ENCODE data around the gene GID4.
A peak's percentile ranks its signal among the peaks of the same experiment; 100 is the strongest.

GID4 gene

GRCh38 chr17:18045691-18046350 lies 6.6 kb downstream of the GID4 start:
- Mint-ChIP-seq H3K27me3 (no peaks in the 10 kb centered on the region), H3K4me1 (ENCODE audit: low read depth) (peaks cover 20% of the 10 kb centered on the region), H3K36me3 (peaks cover 7% of the 10 kb centered on the region), H3K27ac (no peak overlapping the region), H3K9me3 (ENCODE audit: low read depth) (no peaks in the 10 kb centered on the region), H3K4me3 (no peak overlapping the region)

GRCh38 chr17:18055597-18055996 lies 16.4 kb downstream of the GID4 start:
- H3K36me3 Mint-ChIP-seq: peaks cover 5% of the 10 kb centered on the region

GRCh38 chr17:18056214-18056613 lies 17.0 kb downstream of the GID4 start:
- peaks cover 5% of the 10 kb centered on the region for H3K36me3 Mint-ChIP-seq
- no peaks in the 10 kb centered on the region for H3K9me3 Mint-ChIP-seq (ENCODE audit: low read depth)
- no peaks in the 10 kb centered on the region for H3K4me1 Mint-ChIP-seq (ENCODE audit: low read depth)
- H3K27me3 Mint-ChIP-seq: no peaks in the 10 kb centered on the region
- no peak overlapping the region for H3K27ac Mint-ChIP-seq
- no peak overlapping the region for H3K4me3 Mint-ChIP-seq

More at GRCh38 chr17:18055597-18055996, 16.4 kb downstream of the GID4 start:
- Mint-ChIP-seq H3K27me3 (no peaks in the 10 kb centered on the region), H3K9me3 (ENCODE audit: low read depth) (no peaks in the 10 kb centered on the region), H3K4me1 (ENCODE audit: low read depth) (no peaks in the 10 kb centered on the region), H3K27ac (no peak overlapping the region), H3K4me3 (no peak overlapping the region)

GRCh38 chr17:18059283-18059682 lies 20.1 kb downstream of the GID4 start:
- no peak overlapping the region for H3K27ac Mint-ChIP-seq

GRCh38 chr17:18064053-18064452 lies 24.8 kb downstream of the GID4 start:
- Mint-ChIP-seq H3K4me3 (no peak overlapping the region), H3K27me3 (no peaks in the 10 kb centered on the region), H3K4me1 (ENCODE audit: low read depth) (no peaks in the 10 kb centered on the region), H3K9me3 (ENCODE audit: low read depth) (no peaks in the 10 kb centered on the region), H3K36me3 (peaks cover 2% of the 10 kb centered on the region), H3K27ac (no peak overlapping the region)

More at GRCh38 chr17:18059283-18059682, 20.1 kb downstream of the GID4 start:
- no peaks in the 10 kb centered on the region for H3K9me3 Mint-ChIP-seq (ENCODE audit: low read depth)
- H3K27me3 Mint-ChIP-seq: no peaks in the 10 kb centered on the region
- H3K36me3 Mint-ChIP-seq: peaks cover 7% of the 10 kb centered on the region
- no peak overlapping the region for H3K4me3 Mint-ChIP-seq
- H3K4me1 Mint-ChIP-seq (ENCODE audit: low read depth): no peaks in the 10 kb centered on the region

GRCh38 chr17:18065546-18065945 lies 26.3 kb downstream of the GID4 start:
- no peaks in the 10 kb centered on the region for H3K27me3 Mint-ChIP-seq
- H3K36me3 Mint-ChIP-seq: peaks cover 2% of the 10 kb centered on the region
- no peak overlapping the region for H3K4me3 Mint-ChIP-seq
- H3K9me3 Mint-ChIP-seq (ENCODE audit: low read depth): no peaks in the 10 kb centered on the region
- no peaks in the 10 kb centered on the region for H3K4me1 Mint-ChIP-seq (ENCODE audit: low read depth)
- no peak overlapping the region for H3K27ac Mint-ChIP-seq

GRCh38 chr17:18066866-18067265 lies 27.7 kb downstream of the GID4 start:
- peaks cover 9% of the 10 kb centered on the region for H3K4me1 Mint-ChIP-seq (ENCODE audit: low read depth)
- no peak overlapping the region for H3K4me3 Mint-ChIP-seq
- no peaks in the 10 kb centered on the region for H3K27me3 Mint-ChIP-seq
- H3K36me3 Mint-ChIP-seq: peaks cover 2% of the 10 kb centered on the region
- no peak overlapping the region for H3K27ac Mint-ChIP-seq
- H3K9me3 Mint-ChIP-seq (ENCODE audit: low read depth): no peaks in the 10 kb centered on the region

GRCh38 chr17:18069101-18069500 lies 29.9 kb downstream of the GID4 start:
- Mint-ChIP-seq H3K27me3 (no peaks in the 10 kb centered on the region), H3K27ac (no peak overlapping the region), H3K9me3 (ENCODE audit: low read depth) (no peaks in the 10 kb centered on the region), H3K36me3 (no peaks in the 10 kb centered on the region), H3K4me3 (no peak overlapping the region), H3K4me1 (ENCODE audit: low read depth) (peaks cover 10% of the 10 kb centered on the region)

GRCh38 chr17:18070861-18071340 lies 31.7 kb downstream of the GID4 start:
- Mint-ChIP-seq H3K27ac (no peak overlapping the region), H3K4me1 (ENCODE audit: low read depth) (peaks cover 10% of the 10 kb centered on the region), H3K36me3 (no peaks in the 10 kb centered on the region), H3K4me3 (no peak overlapping the region), H3K9me3 (ENCODE audit: low read depth) (no peaks in the 10 kb centered on the region), H3K27me3 (no peaks in the 10 kb centered on the region)

GRCh38 chr17:18071751-18072150 lies 32.5 kb downstream of the GID4 start:
- H3K36me3 Mint-ChIP-seq: no peaks in the 10 kb centered on the region
- H3K27me3 Mint-ChIP-seq: no peaks in the 10 kb centered on the region
- H3K9me3 Mint-ChIP-seq (ENCODE audit: low read depth): no peaks in the 10 kb centered on the region
- peaks cover 10% of the 10 kb centered on the region for H3K4me1 Mint-ChIP-seq (ENCODE audit: low read depth)
- H3K27ac Mint-ChIP-seq: no peak overlapping the region
- H3K4me3 Mint-ChIP-seq: no peak overlapping the region

GRCh38 chr17:18074566-18075272 lies 35.5 kb downstream of the GID4 start:
- H3K9me3 Mint-ChIP-seq (ENCODE audit: low read depth): no peaks in the 10 kb centered on the region

GRCh38 chr17:18076936-18077335 lies 37.7 kb downstream of the GID4 start:
- no peaks in the 10 kb centered on the region for H3K4me1 Mint-ChIP-seq (ENCODE audit: low read depth)

More at GRCh38 chr17:18074566-18075272, 35.5 kb downstream of the GID4 start:
- H3K4me3 Mint-ChIP-seq: no peak overlapping the region
- H3K36me3 Mint-ChIP-seq: no peaks in the 10 kb centered on the region
- H3K27ac Mint-ChIP-seq: no peak overlapping the region
- peaks cover 3% of the 10 kb centered on the region for H3K27me3 Mint-ChIP-seq
- peaks cover 10% of the 10 kb centered on the region for H3K4me1 Mint-ChIP-seq (ENCODE audit: low read depth)

GRCh38 chr17:18079543-18079942 lies 40.3 kb downstream of the GID4 start:
- no peaks in the 10 kb centered on the region for H3K9me3 Mint-ChIP-seq (ENCODE audit: low read depth)
- H3K4me1 Mint-ChIP-seq (ENCODE audit: low read depth): no peaks in the 10 kb centered on the region
- peaks cover 5% of the 10 kb centered on the region for H3K27me3 Mint-ChIP-seq
- H3K36me3 Mint-ChIP-seq: no peaks in the 10 kb centered on the region
- H3K4me3 Mint-ChIP-seq: no peak overlapping the region
- no peak overlapping the region for H3K27ac Mint-ChIP-seq

More at GRCh38 chr17:18076936-18077335, 37.7 kb downstream of the GID4 start:
- H3K36me3 Mint-ChIP-seq: no peaks in the 10 kb centered on the region
- H3K27ac Mint-ChIP-seq: no peak overlapping the region
- no peaks in the 10 kb centered on the region for H3K9me3 Mint-ChIP-seq (ENCODE audit: low read depth)
- H3K4me3 Mint-ChIP-seq: no peak overlapping the region
- H3K27me3 Mint-ChIP-seq: peaks cover 5% of the 10 kb centered on the region

GRCh38 chr17:18084256-18084655 lies 45.0 kb downstream of the GID4 start:
- H3K4me3 Mint-ChIP-seq: no peak overlapping the region
- H3K4me1 Mint-ChIP-seq (ENCODE audit: low read depth): peaks cover 17% of the 10 kb centered on the region
- no peak overlapping the region for H3K27ac Mint-ChIP-seq
- H3K9me3 Mint-ChIP-seq (ENCODE audit: low read depth): no peaks in the 10 kb centered on the region
- H3K36me3 Mint-ChIP-seq: no peaks in the 10 kb centered on the region
- H3K27me3 Mint-ChIP-seq: peaks cover 3% of the 10 kb centered on the region

GRCh38 chr17:18087610-18088491 lies 48.6 kb downstream of the GID4 start, which contains the start of gene DRG2:
TSS of gene DRG2 (plus strand) at chr17:18087948. CDS start at chr17:18088024, 76 bp downstream.
- H3K27me3 Mint-ChIP-seq: no peaks in the 10 kb centered on the region
- peaks cover 30% of the 10 kb centered on the region for H3K4me1 Mint-ChIP-seq (ENCODE audit: low read depth)
- peak within 1 kb of the TSS; percentile 98 for H3K27ac Mint-ChIP-seq
- H3K9me3 Mint-ChIP-seq (ENCODE audit: low read depth): no peaks in the 10 kb centered on the region
- peak within 1 kb of the TSS; percentile 99 for H3K4me3 Mint-ChIP-seq
- no peaks in the 10 kb centered on the region for H3K36me3 Mint-ChIP-seq

All from activated naive CD8-positive, alpha-beta T cell (primary cell).